GM12874 (cell line): ENCODE results near the gene BTBD7.

Experiments
- CTCF ChIP-seq: IDR thresholded peaks from 2 replicates; pipeline ENCODE4 v1.5.1; 2011; ENCODE audit warnings: low read depth, mild to moderate bottlenecking, control low read depth, low read length, moderate library complexity; ENCODE audit not compliant: insufficient read depth

The BTBD7 gene

DNA sequence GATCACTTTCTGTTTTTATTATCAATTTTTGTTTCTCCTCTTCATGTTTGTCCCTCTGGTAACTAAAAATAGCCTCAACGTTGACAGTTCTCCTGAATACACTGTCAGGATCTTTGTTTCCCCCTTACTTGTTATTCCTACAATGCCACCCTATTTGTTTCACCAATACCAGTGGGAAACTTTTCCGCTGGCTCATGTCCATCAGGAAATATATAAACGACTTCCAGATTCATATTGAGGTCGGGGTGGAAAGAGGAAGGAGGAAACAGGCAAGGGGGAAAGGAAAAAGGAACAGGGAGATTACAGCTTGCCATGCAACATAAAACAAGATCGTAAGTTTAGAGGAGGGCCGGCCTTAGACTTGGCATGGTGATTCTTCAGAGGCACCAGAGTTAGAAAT, 61.7 kb downstream of the BTBD7 start:
- no peak for TF ChIP-seq CTCF

GRCh38 chr14:93269341-93270068, 63.3 kb downstream of the BTBD7 start:
- no peak for TF ChIP-seq CTCF

- no peak for TF ChIP-seq CTCF
Measured at GRCh38 chr14:93268406-93268805, 64.4 kb downstream of the BTBD7 start.

DNA sequence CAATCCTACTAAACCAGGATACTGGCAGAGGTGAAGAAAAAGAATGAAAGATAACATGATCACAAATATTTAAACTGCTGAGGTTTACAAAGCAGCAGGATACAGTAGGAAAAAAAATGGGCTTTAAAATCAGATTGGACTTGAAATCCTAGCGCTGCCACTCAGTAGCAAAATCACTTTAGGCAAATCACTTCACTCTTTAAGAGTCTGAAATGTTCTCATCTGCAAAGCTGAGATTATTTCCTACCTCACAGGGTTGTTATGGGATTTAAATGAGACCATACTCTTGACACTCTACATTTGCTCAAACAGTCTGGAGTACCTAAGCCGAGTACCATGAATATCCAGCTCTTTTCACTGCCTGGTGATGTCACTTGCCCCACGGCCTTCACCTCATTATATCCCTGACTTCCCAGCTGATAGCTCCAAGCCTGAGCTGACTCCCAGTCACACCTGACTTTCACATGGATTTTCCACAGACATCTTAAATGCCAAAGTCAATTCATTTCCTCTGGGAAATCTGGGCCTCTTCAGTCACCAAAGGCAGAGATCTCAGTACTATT, 65.6 kb downstream of the BTBD7 start:
- no peak for TF ChIP-seq CTCF

DNA sequence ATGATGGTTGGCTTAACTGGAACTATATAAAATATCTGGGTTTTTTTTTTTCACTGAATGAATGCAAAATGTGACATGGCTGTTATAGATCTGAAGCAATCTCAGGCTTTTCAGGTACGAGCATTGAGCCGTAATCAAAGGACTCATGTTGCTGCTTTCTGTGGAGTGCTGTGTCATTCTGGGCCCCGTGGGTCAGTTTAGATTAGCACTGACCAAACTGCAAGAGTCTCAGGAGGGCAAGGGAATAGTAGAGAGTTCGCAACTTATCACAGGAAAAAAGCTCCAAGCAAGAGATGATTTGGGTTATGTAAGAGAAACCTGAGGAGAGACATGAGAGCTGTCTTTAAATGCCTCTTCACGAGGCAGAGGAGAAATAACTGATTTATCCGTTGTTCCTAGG, 66.7 kb downstream of the BTBD7 start:
- no peak for TF ChIP-seq CTCF

DNA sequence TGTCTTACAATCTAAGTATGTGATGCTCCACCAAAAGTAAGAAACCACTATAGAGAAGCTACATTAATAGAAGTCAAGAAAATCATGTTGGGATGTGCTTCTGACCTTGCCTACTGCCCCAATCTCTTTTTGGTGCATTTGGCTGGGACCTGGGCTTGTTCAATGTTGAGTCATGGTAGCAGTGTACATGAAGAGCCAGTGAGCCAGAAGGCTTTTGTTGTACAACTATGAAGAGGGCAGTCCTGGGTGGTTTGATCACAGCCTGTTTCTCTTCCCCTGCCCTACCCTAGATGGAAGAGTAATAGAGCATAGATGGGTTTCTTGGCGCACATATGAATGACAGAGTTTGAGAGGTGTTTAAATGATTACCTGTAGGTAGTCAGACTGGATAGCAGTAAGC, 69.4 kb downstream of the BTBD7 start:
- TF ChIP-seq CTCF = no peak

DNA sequence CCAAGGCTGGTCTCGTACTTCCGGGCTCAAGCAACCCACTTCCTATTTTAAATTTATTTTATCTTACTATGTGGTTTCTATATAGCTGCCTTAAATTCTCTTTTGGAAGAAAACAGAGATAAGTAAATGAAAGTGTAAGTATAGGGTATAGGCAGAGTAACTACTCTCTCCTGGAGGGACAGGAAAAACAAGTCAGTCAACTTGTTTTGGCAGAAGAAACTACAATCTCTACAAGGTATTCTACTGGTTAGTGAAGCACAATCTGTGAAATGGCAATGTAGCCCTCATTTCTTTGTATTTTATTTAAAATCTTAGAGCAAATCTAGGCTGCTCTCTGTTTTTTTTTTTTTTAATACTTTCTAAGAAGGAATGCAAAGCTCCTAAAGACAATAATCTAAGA, 70.4 kb downstream of the BTBD7 start:
- no peak for TF ChIP-seq CTCF
